HG03060 (cell line): ENCODE results near the gene FGD6.
"Not testable (repeated sequence)": the region's sequence is repeated elsewhere in the genome, so short reads cannot be mapped to it uniquely, and the experiment has no call there.

Source experiments
- ATAC-seq: cut with Tn5 transposase; IDR thresholded peaks from one replicate; pipeline ENCODE4 v1.9.1; 2021; ENCODE audit warnings: low read depth, moderate number of reproducible peaks; ENCODE audit not compliant: unreplicated experiment

FGD6 gene

DNA sequence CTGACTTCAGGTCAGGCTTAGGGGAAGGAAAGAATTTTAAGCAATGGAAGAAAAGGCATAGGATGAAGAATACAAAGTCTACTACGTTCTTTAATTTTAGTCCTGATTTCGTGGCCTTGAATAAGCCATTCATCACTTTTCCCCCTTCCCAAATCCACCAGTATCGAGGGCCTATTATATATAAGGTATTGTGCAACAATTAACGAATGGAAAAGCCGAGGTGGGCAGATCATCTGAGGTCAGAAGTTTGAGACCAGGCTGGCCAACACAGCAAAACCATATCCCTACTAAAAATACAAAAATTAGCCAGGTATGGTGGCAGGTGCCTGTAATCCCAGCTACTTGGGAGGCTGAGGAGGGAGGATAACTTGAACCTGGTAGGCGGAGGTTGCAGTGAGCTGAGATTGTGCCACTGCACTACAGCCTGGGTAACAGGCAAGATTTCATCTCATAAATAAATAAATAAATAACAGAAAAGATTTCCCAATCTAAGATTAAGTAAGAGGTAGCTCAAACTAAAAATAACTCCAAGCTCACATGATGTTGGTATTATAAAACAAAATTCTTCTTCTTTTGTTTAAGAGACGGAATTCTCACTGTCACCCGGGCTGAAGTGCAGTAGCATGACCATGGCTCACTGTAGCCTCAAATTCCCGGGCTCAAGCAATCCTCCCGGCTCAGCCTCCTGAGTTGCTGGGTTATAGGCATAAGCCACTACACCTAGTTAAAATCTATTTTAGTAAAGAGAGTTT is 85.5 kb downstream of the FGD6 start:
- ATAC-seq: no peak

DNA sequence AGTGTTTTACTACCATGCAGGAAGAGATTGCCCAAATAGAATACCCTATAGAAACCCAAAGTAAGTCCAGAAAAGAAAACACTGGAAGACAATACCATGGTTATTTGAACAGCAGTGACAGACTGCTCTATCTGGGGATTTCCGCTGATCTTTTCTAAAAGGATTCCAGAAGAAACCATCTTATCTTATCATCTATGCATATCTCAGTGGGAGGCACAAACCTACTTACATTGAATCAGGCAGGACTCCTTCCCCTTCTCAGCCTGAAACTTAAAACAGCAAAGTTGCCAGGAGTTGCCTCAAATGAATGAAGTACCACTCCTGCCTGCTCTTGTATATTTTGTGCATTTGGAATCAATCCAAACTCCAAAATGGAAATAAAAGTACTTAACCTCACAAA is 87.2 kb downstream of the FGD6 start:
- no peak for ATAC-seq

DNA sequence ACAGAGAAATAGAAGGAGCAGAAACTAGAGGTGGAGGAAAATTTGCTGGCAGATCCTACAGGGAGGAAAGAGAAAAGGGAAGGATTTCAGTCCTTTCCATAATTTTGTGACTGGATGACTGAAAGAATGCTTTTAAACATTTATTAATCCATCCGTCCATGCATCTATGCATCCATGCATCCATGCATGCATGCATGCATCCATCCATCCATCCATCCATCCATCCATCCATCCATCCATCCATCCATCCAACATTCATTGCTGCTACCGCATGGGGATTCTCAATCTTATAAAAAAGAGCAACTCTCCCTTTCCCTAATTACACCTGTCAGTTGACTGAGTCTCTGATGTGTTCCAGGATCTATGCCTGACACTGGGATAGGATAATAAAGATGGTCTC is 88.2 kb downstream of the FGD6 start:
- no peak for ATAC-seq

DNA sequence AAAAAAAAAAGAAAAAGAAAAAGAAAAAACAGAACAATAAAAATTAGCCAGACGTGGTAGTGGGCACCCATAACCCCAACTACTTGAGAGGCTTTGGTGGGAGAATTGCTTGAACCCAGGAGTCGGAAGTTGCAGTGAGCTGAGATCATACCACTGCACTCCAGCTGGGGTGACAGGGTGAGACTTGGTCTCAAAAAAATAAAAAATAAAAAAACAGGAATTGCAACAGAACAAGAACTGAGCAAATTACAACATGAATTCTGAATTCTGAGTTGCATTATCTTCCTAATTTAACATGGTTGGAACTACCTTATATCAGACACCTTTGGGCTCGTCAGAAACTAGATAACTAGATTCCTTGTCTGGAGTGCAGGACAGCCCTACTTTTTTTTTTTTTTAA is 90.5 kb downstream of the FGD6 start:
- no peak for ATAC-seq

GRCh38 chr12:95126076-95126475 is 91.2 kb downstream of the FGD6 start:
- ATAC-seq: no peak

DNA sequence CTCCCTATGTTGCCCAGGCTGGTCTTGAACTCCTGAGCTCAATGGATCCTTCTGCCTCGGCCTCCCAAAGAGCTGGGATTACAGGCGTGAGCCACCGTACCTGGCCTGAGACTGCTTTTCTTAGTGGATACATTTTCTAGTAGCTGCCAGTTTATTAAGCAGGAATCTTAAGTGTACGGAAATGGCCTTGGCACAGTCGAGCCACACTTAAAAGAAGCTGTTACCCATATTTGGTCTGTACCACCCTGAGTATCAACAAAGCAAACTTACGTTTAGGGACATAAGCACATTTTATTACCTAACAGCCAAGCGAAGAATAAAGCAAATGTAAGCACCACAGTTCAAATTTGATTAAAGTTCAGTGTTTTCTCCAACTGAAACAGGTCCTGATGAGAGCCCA is 93.2 kb downstream of the FGD6 start:
- no peak for ATAC-seq

DNA sequence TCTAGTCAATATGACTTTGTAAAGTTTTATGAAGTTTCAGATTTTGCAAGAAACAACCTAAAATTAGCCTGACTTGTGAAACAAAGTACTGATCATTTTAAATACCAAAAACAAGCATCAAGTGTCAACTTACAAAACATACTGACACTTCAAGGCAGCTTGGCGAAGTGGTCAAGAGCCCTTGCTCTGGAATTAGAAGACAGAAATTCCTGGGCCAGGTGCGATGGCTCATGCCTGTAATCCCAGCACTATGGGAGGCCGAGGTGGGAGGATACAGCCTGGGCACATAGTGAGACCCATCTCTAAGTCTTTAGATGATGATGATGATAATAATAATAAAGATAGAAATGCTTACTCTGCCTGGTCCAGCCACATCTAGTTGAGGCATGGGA is 98.5 kb downstream of the FGD6 start:
- no peak for ATAC-seq

DNA sequence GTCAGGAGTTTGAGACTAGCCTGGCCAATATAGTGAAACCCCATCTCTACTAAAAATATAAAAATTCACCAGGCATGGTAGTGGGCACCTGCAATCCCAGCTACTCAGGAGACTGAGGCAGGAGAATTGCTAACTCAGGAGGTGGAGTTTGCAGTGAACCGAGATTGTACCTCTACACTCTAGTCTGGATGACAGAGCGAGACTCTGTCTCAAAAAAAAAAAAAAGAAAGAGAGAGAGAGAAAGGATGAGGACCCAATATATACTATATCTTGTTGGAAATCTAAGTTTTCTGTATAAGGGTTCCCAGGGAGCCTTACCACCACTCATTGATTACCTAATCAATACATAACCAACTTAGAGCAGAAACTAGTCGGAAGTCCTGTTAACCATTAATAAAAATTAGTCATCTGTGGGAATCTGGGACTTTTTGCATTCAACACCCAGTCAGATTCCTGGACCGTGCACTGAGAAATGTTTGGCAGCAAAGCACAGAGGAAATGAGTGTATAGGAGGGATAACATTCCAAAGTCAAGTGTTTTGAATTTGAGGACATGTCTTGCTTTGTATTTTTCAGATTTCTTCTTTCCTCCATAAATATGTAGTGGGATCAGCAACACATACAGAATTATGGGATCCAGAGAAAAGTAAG is 99.0 kb downstream of the FGD6 start:
- ATAC-seq: no peak

DNA sequence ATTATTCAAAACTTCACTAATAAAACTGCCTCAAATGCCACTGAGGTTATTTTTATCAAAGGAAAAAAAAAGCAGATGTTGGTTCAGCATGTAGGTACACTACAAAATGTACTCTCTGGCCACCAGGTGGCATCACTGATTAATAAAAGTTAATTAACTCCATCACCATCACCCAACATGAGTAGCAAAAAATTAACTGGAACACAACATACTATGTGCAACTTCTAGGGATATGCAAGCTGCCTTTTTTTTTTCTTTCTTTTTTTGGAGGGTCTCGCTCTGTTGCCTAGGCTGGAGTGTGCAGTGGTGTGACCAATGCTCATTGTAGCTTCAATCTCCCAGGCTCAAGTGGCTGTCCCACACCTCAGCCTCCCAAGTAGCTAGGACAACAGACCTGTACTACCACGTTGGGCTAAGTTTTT is 100.1 kb downstream of the FGD6 start:
- peak; percentile 72 for ATAC-seq

GRCh38 chr12:95116773-95117172 is 100.5 kb downstream of the FGD6 start:
- ATAC-seq: peak; percentile 17

- ATAC-seq: no peak
These were observed 100.9 kb downstream of the FGD6 start for GRCh38 chr12:95116341-95116740.

DNA sequence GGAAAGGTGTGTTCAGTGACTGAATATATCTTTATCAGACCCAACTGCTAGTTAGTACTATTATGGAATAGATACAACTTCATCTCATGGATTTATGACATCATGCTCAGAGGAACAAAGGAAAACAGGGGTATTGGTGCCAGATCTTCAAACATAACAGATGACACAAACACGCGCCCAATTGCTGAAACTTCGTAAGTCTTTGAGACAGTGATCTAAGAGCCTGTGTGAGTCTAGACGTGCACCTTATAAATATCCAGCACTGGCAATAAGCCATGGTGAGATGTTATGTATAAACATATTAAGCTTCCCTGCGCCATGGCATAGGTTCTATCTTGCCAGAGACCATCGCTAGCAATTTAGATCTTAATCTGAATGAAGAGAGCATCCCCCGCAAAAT is 101.6 kb downstream of the FGD6 start:
- ATAC-seq: no peak

GRCh38 chr12:95114766-95115405 is 102.4 kb downstream of the FGD6 start:
- no peak for ATAC-seq

DNA sequence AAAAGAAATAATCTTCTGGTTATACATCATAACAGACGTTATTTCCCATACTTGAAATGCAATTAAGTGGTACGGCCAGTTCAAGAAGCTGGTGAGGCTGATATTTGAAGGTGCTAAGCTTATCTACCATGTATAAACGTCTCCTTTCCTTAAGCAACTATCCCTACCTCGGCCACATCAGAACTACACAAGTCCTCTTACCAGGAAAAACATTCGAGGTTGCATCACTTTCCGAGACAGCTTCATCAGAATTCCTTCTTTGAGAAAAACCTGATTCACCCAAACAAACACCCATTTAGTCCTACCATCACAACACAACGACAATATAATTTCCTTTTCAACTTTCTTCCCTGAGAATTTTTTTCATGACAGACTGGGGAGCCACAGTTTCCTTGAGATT is 109.9 kb downstream of the FGD6 start:
- ATAC-seq: no peak

- no peak for ATAC-seq
These were observed 111.7 kb downstream of the FGD6 start for GRCh38 chr12:95105540-95105939.

GRCh38 chr12:95104919-95105452 is 112.3 kb downstream of the FGD6 start:
- no peak for ATAC-seq

- ATAC-seq: peak; percentile 99
These were observed 114.2 kb downstream of the FGD6 start for GRCh38 chr12:95102916-95103671.

DNA sequence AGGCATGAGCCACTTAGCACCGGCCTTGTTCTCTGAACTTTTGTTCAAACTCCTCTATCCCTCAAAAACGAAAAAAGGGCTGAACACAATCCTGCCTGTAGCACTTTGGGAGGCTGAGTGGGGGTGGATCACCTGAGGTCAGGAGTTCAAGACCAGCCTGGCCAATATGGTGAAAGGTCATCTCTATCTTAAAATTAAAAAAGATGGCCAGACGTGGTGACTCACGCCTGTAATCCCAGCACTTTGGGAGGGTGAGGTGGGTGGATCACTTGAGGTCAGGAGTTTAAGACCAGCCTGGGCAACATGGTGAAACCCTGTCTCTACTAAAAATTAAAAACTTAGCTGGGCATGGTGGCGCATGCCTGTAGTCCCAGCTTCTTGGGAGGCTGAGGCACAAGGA is 115.3 kb downstream of the FGD6 start:
- ATAC-seq: not testable (repeated sequence)

GRCh38 chr12:95100264-95101190 is 116.7 kb downstream of the FGD6 start:
- no peak for ATAC-seq

DNA sequence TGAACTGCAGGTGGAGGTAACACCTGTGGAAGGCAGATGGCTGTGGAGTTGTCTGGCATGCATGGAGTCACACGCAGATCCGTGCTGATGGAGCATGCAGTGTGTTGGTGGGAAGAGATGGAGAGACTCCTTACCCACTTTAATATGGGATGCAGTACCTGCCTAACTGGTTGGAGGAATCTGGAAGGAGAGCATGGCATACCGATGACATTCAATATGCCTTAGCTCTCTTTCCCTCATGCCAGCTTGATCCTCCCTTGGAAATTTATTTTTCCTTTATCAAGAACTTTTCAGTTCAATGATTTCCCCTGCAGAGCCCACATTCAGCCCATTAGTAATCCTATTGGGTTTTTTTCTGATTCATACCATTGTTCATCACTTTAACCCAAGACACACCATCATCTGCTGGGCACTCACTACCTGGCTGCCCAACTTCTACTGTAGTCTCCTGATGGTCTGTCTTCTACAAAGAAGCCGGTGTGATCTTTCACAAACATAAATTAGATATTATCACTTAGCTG is 117.9 kb downstream of the FGD6 start:
- ATAC-seq: no peak
